Bronchial epithelial cell (primary cell): ENCODE measurements around the gene ARPP21. TPM values are rescaled to one million over a fixed set of nuclear protein-coding genes. Genes with fewer than 3 reads are reported as not detected.

Experiments
- DNase-seq: peaks from one replicate; pipeline ENCODE4 v3.0.0-alpha.2; 2010; ENCODE audit warnings: low read depth
- FAIRE-seq: peaks from 2 replicates; lab custom pipeline; 2011; peaks lifted over from hg19 to GRCh38; lab: Jason Lieb, UNC
- H3K27me3 ChIP-seq: 2 replicates; pipeline ENCODE4 v1.5.1; 2011; ENCODE audit warnings: low read length; ENCODE audit not compliant: control insufficient read depth, insufficient read depth
- H3K36me3 ChIP-seq: 2 replicates; pipeline ENCODE4 v1.5.1; 2011; ENCODE audit warnings: low read length; ENCODE audit not compliant: control insufficient read depth, insufficient read depth
- H3K4me3 ChIP-seq: 2 replicates; pipeline ENCODE4 v1.5.1; 2011; ENCODE audit warnings: mild to moderate bottlenecking, low read depth, low read length, control low read depth
- total RNA-seq: library from RNA; depleted of rRNA; stranded (reverse); fragments of >200 nt; gene quantifications from 2 replicates; pipeline ENCODE4 v1.2.1, GENCODE V29; 2014
- TF ChIP-seq, protein P1 (sequence below): IDR thresholded peaks from 2 replicates; pipeline ENCODE4 v1.5.1; 2011; ENCODE audit warnings: mild to moderate bottlenecking, moderate library complexity, low read length, control low read depth, inconsistent platforms; ENCODE audit not compliant: insufficient read depth, severe bottlenecking

The ARPP21 gene
- total RNA-seq, 1 donor from 2014 or later, result not detected

DNA sequence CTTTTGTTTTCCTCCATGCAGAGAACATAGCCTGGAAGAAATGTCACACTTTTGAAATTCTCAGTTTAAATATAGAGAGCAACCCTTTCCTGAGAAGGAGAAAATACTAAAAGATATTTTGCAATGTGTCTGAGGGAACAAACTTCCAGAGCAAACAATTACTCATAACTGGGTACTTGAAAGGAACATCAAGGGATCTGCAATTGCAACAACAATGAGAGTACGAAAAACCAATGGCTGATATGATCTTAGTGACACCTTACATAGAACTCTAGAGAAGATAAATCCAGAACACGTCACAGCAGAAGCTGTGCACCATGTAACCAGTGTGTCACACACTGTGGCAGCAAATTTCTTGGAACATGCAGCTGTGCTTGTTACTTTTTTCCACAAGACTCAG lies 14.6 kb upstream of the ARPP21 start:
- no peak for FAIRE-seq
- no peaks in the 10 kb centered on the region for H3K27me3 ChIP-seq
- TF ChIP-seq, protein P1, sequence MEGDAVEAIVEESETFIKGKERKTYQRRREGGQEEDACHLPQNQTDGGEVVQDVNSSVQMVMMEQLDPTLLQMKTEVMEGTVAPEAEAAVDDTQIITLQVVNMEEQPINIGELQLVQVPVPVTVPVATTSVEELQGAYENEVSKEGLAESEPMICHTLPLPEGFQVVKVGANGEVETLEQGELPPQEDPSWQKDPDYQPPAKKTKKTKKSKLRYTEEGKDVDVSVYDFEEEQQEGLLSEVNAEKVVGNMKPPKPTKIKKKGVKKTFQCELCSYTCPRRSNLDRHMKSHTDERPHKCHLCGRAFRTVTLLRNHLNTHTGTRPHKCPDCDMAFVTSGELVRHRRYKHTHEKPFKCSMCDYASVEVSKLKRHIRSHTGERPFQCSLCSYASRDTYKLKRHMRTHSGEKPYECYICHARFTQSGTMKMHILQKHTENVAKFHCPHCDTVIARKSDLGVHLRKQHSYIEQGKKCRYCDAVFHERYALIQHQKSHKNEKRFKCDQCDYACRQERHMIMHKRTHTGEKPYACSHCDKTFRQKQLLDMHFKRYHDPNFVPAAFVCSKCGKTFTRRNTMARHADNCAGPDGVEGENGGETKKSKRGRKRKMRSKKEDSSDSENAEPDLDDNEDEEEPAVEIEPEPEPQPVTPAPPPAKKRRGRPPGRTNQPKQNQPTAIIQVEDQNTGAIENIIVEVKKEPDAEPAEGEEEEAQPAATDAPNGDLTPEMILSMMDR, result no peak
- peak; percentile 14 for DNase-seq
- H3K36me3 ChIP-seq, result no peaks in the 10 kb centered on the region
- no peak overlapping the region for H3K4me3 ChIP-seq

DNA sequence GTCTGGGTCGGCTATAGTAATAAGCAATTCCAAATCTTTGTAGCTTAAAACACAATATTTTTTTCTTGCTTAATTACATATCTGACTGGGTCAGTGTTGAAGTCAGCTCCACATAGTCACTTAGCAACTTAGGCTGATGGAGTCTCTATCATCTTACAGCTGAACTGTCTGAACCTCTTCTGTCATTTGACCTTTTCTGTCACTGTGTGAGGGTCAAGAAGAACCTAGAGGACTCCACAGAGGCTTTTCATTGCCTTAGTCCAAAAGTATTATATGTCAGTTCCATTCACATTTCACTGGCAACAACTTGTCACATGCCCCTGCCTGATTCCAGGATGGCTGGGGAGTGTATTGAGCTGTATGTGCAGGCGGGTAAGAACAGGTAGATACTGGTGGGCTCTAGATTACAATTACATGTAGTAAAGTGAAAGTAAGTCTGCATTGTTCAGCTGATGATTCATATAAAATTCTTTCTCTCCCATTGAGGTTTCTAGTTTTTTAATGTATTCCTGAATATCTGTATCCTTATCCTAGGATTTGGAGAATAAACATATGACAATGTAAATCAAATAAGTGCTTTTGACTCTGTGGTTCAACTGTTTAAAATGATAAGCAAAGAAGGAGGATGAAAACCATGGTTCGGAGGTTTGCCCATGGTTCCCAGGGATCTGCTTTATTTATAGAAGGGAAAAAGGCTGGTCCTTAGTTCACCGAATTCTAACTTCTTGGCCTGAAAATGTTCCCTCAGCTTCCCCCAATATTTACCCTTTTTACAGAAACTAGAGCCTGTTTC lies 5.8 kb upstream of the ARPP21 start:
- peak; percentile 4 for DNase-seq
- Histone ChIP-seq H3K27me3 (peaks cover 1% of the 10 kb centered on the region), H3K4me3 (no peak overlapping the region), H3K36me3 (no peaks in the 10 kb centered on the region)
- FAIRE-seq, result peak; percentile 58
- TF ChIP-seq, protein P1, result no peak

DNA sequence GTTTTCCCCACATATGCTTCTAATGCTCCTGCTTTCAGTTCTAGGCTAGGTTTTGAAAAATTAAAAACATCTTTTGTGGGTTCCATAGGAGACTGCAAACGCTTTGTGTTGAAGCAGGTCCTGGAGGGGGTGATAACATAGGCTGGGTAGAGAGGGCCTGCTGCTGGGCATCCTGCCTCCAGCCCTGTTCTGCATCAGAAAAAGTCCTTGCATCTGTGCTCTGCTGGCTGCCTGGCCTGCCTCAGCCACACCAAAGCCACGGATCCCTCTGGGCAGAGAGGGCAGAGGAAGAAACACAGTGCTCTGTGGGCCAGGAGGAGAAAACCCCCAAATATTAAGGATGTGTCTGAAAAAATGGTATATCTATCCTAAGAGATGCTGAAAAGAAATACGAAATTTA lies 3.9 kb upstream of the ARPP21 start:
- peaks cover 9% of the 10 kb centered on the region for H3K27me3 ChIP-seq
- no peaks in the 10 kb centered on the region for H3K36me3 ChIP-seq
- DNase-seq (no peak), FAIRE-seq (peak; percentile 50)
- no peak overlapping the region for H3K4me3 ChIP-seq
- TF ChIP-seq, protein P1, result no peak

DNA sequence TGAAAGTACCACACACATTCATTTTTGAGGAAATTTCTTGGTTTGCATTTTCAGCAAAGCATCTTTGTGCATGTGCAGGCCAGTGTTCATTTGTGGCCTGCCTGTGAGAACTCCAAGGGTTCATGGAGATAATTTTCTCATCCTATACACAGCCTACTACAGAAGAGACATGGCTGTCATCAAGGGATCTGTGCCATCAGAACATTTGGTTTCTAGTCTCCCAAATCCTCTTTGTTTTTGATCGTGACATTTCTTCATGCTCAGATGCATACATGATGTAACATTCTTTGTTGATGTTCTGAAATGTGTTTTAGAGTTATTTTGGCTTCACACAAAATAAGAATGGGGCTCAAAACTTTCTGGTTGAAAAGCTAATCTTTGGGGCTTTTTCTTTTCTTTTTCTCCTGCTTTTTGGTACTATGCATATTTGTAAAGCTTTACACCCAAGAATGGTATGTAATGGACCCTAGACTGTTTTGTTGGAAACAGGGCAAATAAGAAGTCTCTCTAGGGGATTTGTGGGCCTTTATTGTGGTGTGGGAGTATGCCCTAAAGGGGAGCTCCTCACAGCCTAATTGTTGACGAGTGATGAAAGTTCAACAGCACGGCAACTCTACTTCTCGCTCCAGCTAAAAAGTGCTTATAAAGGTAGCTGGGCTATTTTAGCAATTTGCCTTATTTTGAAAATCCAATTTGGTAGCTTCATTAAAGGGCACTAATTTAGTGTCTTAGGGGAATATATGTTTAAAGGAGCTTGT lies 3.2 kb upstream of the ARPP21 start:
- Histone ChIP-seq H3K27me3 (peaks cover 9% of the 10 kb centered on the region), H3K4me3 (no peak overlapping the region), H3K36me3 (no peaks in the 10 kb centered on the region)
- no peak for FAIRE-seq
- TF ChIP-seq, protein P1, result no peak
- DNase-seq, result no peak

DNA sequence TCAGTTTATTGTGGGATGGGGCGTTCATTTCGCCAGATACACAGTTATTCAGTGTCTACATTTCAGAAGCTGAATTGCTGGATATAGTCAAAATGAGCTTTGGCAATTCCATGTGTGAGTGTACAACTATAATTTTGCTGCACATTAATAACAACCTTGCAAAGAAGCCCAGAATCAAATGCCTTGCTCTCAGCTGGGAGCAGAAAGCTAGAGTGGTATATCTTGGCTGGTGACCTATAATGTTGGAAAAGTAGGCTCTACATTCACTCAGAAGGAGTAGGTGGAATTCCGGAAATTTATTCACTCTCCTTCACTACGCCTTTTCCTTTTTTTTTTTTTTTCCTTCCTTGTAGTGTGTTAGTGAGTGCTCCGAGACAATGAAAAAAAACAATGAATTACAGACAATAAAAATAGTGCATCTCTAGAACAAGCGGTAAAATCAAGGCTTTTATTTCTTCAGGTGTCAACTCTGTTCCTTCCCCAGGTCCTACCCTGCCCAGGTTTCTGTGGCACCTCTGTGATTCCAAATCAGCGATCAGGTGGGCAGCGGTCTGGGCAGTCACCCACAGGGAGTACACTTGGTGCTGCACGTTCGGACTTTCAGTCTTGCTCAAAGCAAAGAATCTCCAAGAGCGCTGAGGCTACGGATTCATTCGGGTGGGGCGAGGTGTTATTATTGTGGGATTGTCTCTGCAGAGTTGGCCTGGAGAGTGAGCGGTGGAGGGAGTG lies 910 bp upstream of the ARPP21 start:
- DNase-seq (no peak), FAIRE-seq (no peak)
- H3K36me3 ChIP-seq, result no peaks in the 10 kb centered on the region
- H3K4me3 ChIP-seq, result no peak overlapping the region
- peaks cover 8% of the 10 kb centered on the region for H3K27me3 ChIP-seq
- TF ChIP-seq, protein P1, result no peak
